ENCODE measurements around the gene SON.

The SON gene

DNA sequence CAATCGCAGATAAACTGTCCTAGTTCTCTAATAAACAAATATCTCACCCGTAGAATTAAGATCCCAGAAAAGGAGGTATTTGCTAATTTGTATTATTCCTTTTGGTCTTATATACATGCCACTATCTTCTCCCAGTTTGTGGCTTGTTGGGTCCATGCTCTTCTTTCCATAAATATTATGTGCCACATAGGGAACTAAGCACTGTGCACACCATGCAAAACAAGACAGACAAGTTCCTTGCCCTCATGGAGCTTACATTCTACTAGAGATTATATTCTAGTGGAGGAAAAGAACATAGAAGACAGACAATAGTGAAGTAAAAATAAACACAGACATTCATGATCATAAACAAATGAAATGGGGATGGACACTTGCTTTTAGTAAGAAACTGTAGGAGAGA is 5.6 kb upstream of the SON start:
- ATAC-seq (ENCODE audit: low read depth) (no peak), DNase-seq (ENCODE audit: low spot score in 2 of 2) (no peak)
- peaks cover 16% of the 10 kb centered on the region for H3K36me3 Mint-ChIP-seq
- no peaks in the 10 kb centered on the region for H3K9me3 Mint-ChIP-seq
- H3K4me1 Mint-ChIP-seq, result peaks cover 12% of the 10 kb centered on the region
- H3K27me3 Mint-ChIP-seq, result no peaks in the 10 kb centered on the region
- no peak overlapping the region for H3K4me3 Mint-ChIP-seq
- no peak overlapping the region for H3K27ac Mint-ChIP-seq

DNA sequence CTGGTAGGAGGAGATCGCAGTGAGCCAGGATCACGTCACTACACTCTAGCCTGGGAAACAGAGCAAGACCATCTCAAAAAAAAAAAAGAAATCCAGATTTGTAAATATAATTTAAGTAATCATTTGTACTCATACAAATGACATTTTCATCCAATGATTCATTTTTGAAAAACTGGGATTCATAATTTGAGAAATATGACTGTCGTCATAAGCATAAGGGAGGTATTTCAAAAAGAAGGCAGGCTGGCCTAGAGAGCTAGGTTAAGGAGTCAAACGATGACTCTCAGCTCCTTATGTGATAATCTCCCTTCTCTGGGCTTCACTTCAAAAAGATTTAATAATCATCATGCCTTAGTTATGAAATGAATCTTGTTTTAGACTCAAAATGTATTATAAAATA is 3.2 kb upstream of the SON start:
- no peak overlapping the region for H3K4me3 Mint-ChIP-seq
- H3K36me3 Mint-ChIP-seq, result peaks cover 11% of the 10 kb centered on the region

DNA sequence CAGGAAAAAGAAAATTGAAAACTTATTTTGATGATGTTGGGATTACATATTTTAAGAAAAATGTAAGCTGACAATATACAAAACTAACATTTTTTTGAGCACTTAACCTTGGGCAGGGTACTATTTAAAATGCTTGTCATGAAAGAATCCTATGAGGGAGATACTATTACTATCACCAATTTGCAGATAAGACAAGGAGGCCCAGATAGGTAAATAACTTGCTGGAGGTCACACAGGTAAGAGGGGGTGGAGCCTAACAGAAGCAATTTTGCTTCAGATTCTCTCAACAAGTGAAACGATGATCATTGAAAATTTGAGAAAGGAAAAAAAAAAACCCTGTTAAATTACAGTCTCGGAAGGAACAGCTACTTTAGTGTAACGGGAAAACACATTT is 2.1 kb upstream of the SON start:
- H3K4me1 Mint-ChIP-seq, result peaks cover 15% of the 10 kb centered on the region
- H3K36me3 Mint-ChIP-seq, result peaks cover 11% of the 10 kb centered on the region

More for the DNA sequence above, 3.2 kb upstream of the SON start:
- H3K27ac Mint-ChIP-seq, result no peak overlapping the region
- no peak for ATAC-seq (ENCODE audit: low read depth)
- H3K9me3 Mint-ChIP-seq, result no peaks in the 10 kb centered on the region
- no peak for DNase-seq (ENCODE audit: low spot score in 2 of 2)
- H3K27me3 Mint-ChIP-seq, result no peaks in the 10 kb centered on the region
- H3K4me1 Mint-ChIP-seq, result peaks cover 14% of the 10 kb centered on the region

GRCh38 chr21:33541105-33541711 is 1.6 kb upstream of the SON start:
- no peak for DNase-seq (ENCODE audit: low spot score in 2 of 2)
- Mint-ChIP-seq H3K9me3 (no peaks in the 10 kb centered on the region), H3K4me1 (peaks cover 18% of the 10 kb centered on the region), H3K36me3 (peaks cover 13% of the 10 kb centered on the region), H3K27ac (peak overlapping the region; percentile 100), H3K4me3 (peak overlapping the region; percentile 100), H3K27me3 (no peaks in the 10 kb centered on the region)
- no peak for ATAC-seq (ENCODE audit: low read depth)

More for the DNA sequence above, 2.1 kb upstream of the SON start:
- DNase-seq (ENCODE audit: low spot score in 2 of 2) (no peak), ATAC-seq (ENCODE audit: low read depth) (no peak)
- H3K27me3 Mint-ChIP-seq, result no peaks in the 10 kb centered on the region
- H3K9me3 Mint-ChIP-seq, result no peaks in the 10 kb centered on the region
- H3K27ac Mint-ChIP-seq, result peak overlapping the region; percentile 100
- H3K4me3 Mint-ChIP-seq, result peak overlapping the region; percentile 72

DNA sequence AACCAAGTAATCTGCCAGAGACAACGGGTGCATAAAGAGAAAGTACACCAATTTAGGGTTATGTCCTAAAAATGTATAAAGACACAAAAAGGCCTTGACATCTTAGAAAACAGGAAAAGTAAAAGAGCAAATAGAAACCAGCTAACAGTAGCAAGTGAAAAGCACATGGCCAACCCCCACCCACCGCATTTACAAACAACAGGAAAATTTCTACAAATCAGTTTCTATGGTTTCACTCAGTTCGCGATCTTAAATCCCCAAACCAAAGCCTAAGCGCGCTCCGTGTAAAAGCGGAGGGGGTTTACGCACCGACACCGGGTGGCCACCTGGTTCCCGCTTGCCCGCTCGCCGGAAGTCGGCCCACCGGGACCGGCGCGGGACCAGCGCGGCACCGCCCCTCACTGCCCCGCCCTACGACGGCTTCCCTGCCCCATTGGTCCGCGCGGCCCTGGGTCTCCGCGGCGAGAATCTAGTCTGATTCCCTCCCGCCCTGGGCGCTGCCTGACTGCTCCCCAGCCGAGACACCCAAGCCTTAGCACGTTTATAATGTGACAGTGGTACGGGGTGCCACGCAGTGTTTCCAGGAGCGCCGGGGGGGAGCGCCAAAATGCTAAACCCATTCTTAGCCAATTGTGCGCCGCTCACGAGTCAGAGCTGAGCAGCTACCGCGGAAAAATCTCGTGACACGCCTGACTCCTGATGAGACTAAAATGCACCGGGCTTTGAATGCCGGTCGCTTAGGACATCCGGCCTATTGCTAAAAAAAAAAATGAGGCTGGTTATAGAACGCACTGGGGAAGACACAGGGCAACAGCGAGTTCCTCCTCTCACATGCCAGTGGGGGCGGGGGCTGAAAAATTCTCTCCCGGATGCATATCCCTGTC is 840 bp upstream of the SON start, which contains the start of gene GART:
Gene GART (minus strand): TSS at position 362 of the 884 bp plus-strand sequence. CDS start 2,802 bp downstream, outside the sequence.
- Mint-ChIP-seq H3K4me1 (peaks cover 18% of the 10 kb centered on the region), H3K9me3 (no peaks in the 10 kb centered on the region), H3K27me3 (no peaks in the 10 kb centered on the region), H3K27ac (peak within 1 kb of the TSS; percentile 100), H3K4me3 (peak within 1 kb of the TSS; percentile 100), H3K36me3 (peaks cover 11% of the 10 kb centered on the region)
- ATAC-seq (ENCODE audit: low read depth) (peak; percentile 58), DNase-seq (ENCODE audit: low spot score in 2 of 2) (peak; percentile 75 to 84)

DNA sequence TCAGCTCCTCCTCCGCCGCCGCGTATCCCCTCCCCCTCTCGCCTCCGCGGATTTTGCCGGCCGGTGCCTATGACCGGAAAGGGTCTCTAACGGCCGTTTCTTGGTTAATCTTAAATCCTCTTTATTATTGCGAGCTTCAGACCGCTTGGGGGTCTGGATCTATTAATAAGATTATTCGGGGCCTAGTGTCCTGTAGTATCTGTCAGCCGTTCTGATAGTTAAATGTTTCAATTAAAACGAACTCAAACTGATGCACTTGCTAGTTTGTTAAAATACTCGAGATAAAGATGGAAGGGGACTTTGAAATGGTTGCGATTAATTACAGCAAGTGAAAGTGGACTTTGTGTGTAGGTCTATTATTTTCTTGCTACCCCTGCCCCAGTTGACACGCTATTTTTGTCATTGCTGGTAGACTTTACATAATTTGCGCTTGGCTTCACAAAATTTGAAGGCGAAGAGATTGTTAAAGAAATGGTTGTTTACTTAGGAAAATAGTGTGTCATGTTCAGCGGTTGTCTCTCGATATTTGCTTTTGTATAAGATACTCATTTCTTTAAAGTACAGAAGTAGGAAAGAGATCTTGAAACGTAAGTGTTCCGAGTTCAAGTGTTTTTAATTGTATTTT is 779 bp downstream of the SON start:
- ATAC-seq (ENCODE audit: low read depth) (no peak), DNase-seq (ENCODE audit: low spot score in 2 of 2) (no peak)
- H3K9me3 Mint-ChIP-seq, result no peaks in the 10 kb centered on the region
- H3K4me3 Mint-ChIP-seq, result peak overlapping the region; percentile 100
- H3K27me3 Mint-ChIP-seq, result no peaks in the 10 kb centered on the region
- H3K27ac Mint-ChIP-seq, result peak overlapping the region; percentile 100
- peaks cover 15% of the 10 kb centered on the region for H3K4me1 Mint-ChIP-seq
- H3K36me3 Mint-ChIP-seq, result peaks cover 5% of the 10 kb centered on the region

- Mint-ChIP-seq H3K4me3 (peak overlapping the region; percentile 100), H3K27ac (peak overlapping the region; percentile 100), H3K9me3 (no peaks in the 10 kb centered on the region), H3K36me3 (peaks cover 9% of the 10 kb centered on the region), H3K27me3 (no peaks in the 10 kb centered on the region), H3K4me1 (peaks cover 19% of the 10 kb centered on the region)
- no peak for DNase-seq (ENCODE audit: low spot score in 2 of 2)
- ATAC-seq (ENCODE audit: low read depth), result no peak
Measured at GRCh38 chr21:33544451-33545195, 1.8 kb downstream of the SON start.

GRCh38 chr21:33546086-33546485 is 3.2 kb downstream of the SON start:
- Mint-ChIP-seq H3K9me3 (no peaks in the 10 kb centered on the region), H3K4me3 (no peak overlapping the region), H3K4me1 (peaks cover 15% of the 10 kb centered on the region), H3K36me3 (peaks cover 12% of the 10 kb centered on the region), H3K27ac (no peak overlapping the region), H3K27me3 (no peaks in the 10 kb centered on the region)
- ATAC-seq (ENCODE audit: low read depth) (no peak), DNase-seq (ENCODE audit: low spot score in 2 of 2) (no peak)

DNA sequence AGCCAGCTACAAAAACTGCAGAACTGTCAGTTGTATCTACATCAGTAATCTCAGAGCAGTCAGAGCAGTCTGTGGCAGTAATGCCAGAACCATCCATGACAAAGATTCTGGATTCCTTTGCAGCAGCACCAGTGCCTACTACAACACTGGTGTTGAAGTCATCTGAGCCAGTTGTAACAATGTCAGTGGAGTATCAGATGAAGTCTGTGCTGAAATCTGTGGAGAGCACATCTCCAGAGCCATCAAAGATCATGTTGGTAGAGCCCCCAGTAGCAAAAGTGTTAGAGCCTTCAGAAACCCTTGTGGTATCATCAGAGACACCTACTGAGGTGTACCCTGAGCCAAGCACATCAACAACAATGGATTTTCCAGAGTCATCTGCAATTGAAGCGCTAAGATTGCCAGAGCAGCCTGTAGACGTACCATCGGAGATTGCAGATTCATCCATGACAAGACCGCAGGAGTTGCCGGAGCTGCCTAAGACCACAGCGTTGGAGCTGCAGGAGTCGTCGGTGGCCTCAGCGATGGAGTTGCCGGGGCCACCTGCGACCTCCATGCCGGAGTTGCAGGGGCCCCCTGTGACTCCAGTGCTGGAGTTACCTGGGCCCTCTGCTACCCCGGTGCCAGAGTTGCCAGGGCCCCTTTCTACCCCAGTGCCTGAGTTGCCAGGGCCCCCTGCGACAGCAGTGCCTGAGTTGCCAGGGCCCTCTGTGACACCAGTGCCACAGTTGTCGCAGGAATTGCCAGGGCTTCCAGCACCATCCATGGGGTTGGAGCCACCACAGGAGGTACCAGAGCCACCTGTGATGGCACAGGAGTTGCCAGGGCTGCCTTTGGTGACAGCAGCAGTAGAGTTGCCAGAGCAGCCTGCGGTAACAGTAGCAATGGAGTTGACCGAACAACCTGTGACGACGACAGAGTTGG is 7.3 kb downstream of the SON start:
- Mint-ChIP-seq H3K4me1 (peaks cover 19% of the 10 kb centered on the region), H3K9me3 (no peaks in the 10 kb centered on the region), H3K27me3 (no peaks in the 10 kb centered on the region), H3K27ac (no peak overlapping the region), H3K36me3 (peaks cover 35% of the 10 kb centered on the region), H3K4me3 (no peak overlapping the region)
- ATAC-seq (ENCODE audit: low read depth), result peak; percentile 2
- DNase-seq (ENCODE audit: low spot score in 2 of 2), result no peak

- Mint-ChIP-seq H3K9me3 (no peaks in the 10 kb centered on the region), H3K36me3 (peaks cover 38% of the 10 kb centered on the region), H3K4me1 (peaks cover 21% of the 10 kb centered on the region), H3K27ac (no peak overlapping the region), H3K27me3 (no peaks in the 10 kb centered on the region), H3K4me3 (no peak overlapping the region)
- DNase-seq (ENCODE audit: low spot score in 2 of 2), result no peak
- peak; percentile 4 for ATAC-seq (ENCODE audit: low read depth)
Measured at GRCh38 chr21:33550772-33551660, 8.2 kb downstream of the SON start.

DNA sequence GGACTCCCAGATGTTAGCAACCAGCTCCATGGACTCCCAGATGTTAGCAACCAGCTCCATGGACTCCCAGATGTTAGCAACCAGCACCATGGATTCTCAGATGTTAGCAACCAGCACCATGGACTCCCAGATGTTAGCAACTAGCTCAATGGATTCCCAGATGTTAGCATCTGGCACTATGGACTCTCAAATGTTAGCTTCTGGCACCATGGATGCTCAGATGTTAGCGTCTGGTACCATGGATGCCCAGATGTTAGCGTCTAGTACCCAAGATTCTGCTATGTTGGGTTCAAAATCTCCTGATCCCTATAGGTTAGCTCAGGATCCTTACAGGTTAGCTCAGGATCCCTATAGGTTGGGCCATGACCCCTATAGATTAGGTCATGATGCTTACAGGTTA is 8.8 kb downstream of the SON start:
- Mint-ChIP-seq H3K36me3 (peaks cover 42% of the 10 kb centered on the region), H3K4me3 (no peak overlapping the region), H3K27ac (no peak overlapping the region), H3K4me1 (peaks cover 24% of the 10 kb centered on the region), H3K9me3 (no peaks in the 10 kb centered on the region), H3K27me3 (no peaks in the 10 kb centered on the region)
- ATAC-seq (ENCODE audit: low read depth) (no peak), DNase-seq (ENCODE audit: low spot score in 2 of 2) (no peak)
